H9 (cell line): ENCODE measurements around the gene TMC8. TPM values are rescaled to one million over a fixed set of nuclear protein-coding genes. Genes with fewer than 3 reads are reported as not detected.

Experiments
- DNase-seq: peaks from one replicate; pipeline ENCODE4 v3.0.0-alpha.2; 2017
- H2AFZ ChIP-seq: one replicate; pipeline ENCODE4 v1.6.1; 2013; ENCODE audit warnings: mild to moderate bottlenecking, low read length, control low read depth, moderate library complexity
- H2AK5ac ChIP-seq: 2 replicates; pipeline ENCODE4 v1.6.1; 2013; ENCODE audit warnings: low read length, control low read depth, mixed read lengths; ENCODE audit not compliant: insufficient read length
- H2BK120ac ChIP-seq: one replicate; pipeline ENCODE4 v1.6.1; 2013; ENCODE audit warnings: low read depth, mild to moderate bottlenecking, low read length, control low read depth, inconsistent platforms; ENCODE audit not compliant: poor library complexity, severe bottlenecking
- H2BK12ac ChIP-seq: 2 replicates; pipeline ENCODE4 v1.6.1; 2013; ENCODE audit warnings: low read length, control low read depth, mixed read lengths, low read depth; ENCODE audit not compliant: insufficient read length
- H2BK15ac ChIP-seq: 2 replicates; pipeline ENCODE4 v1.6.1; 2013; ENCODE audit warnings: low read depth, low read length, control low read depth
- H2BK20ac ChIP-seq: one replicate; pipeline ENCODE4 v1.6.1; 2013; ENCODE audit warnings: low read depth, mild to moderate bottlenecking, low read length, control low read depth, inconsistent platforms; ENCODE audit not compliant: poor library complexity, severe bottlenecking
- H2BK5ac ChIP-seq: 2 replicates; pipeline ENCODE4 v1.6.1; 2013; ENCODE audit warnings: low read length, control low read depth, mixed read lengths; ENCODE audit not compliant: insufficient read length
- H3K14ac ChIP-seq: 2 replicates; pipeline ENCODE4 v1.6.1; 2013; ENCODE audit warnings: low read length, control low read depth; ENCODE audit not compliant: insufficient read depth
- H3K18ac ChIP-seq: 2 replicates; pipeline ENCODE4 v1.6.1; 2013; ENCODE audit warnings: low read depth, mild to moderate bottlenecking, mixed read lengths, low read length, control low read depth; ENCODE audit not compliant: insufficient read length
- H3K23ac ChIP-seq: 2 replicates; pipeline ENCODE4 v1.6.1; 2013; ENCODE audit warnings: low read length, control low read depth, mixed read lengths, low read depth; ENCODE audit not compliant: insufficient read length
- H3K23me2 ChIP-seq: 2 replicates; pipeline ENCODE4 v1.6.1; 2013; ENCODE audit warnings: low read depth, mild to moderate bottlenecking, mixed read lengths, low read length, control low read depth; ENCODE audit not compliant: insufficient read length, poor library complexity, severe bottlenecking
- H3K27ac ChIP-seq: 2 replicates; pipeline ENCODE4 v1.5.1; 2013; ENCODE audit warnings: low read length, control low read depth, mixed read lengths, low read depth; ENCODE audit not compliant: insufficient read length
- H3K27me3 ChIP-seq: 2 replicates; pipeline ENCODE4 v1.6.1; 2013; ENCODE audit warnings: low read length, control low read depth, inconsistent platforms; ENCODE audit not compliant: insufficient read depth
- H3K4ac ChIP-seq: 2 replicates; pipeline ENCODE4 v1.6.1; 2013; ENCODE audit warnings: low read depth, mild to moderate bottlenecking, control low read depth, inconsistent platforms, low read length, moderate library complexity
- H3K4me1 ChIP-seq: 2 replicates; pipeline ENCODE4 v1.6.1; 2013; ENCODE audit warnings: low read length, control low read depth, inconsistent platforms; ENCODE audit not compliant: insufficient read depth
- H3K4me2 ChIP-seq: 2 replicates; pipeline ENCODE4 v1.6.1; 2013; ENCODE audit warnings: low read length, control low read depth, mixed read lengths; ENCODE audit not compliant: insufficient read length, insufficient read depth
- H3K56ac ChIP-seq: 2 replicates; pipeline ENCODE4 v1.6.1; 2013; ENCODE audit warnings: low read depth, mild to moderate bottlenecking, mixed read lengths, low read length, control low read depth; ENCODE audit not compliant: insufficient read length
- H3K79me1 ChIP-seq: 2 replicates; pipeline ENCODE4 v1.6.1; 2013; ENCODE audit warnings: low read depth, mild to moderate bottlenecking, moderate library complexity, low read length, control low read depth, inconsistent platforms; ENCODE audit not compliant: insufficient read depth, poor library complexity, severe bottlenecking
- H3K79me2 ChIP-seq: 2 replicates; pipeline ENCODE4 v1.6.1; 2013; ENCODE audit warnings: low read length, control low read depth, inconsistent platforms; ENCODE audit not compliant: insufficient read depth
- H3K9ac ChIP-seq: 2 replicates; pipeline ENCODE4 v1.6.1; 2013; ENCODE audit warnings: low read length, control low read depth, mixed read lengths; ENCODE audit not compliant: insufficient read length; ENCODE audit errors: extremely low read depth
- H3K9me3 ChIP-seq: one replicate; pipeline ENCODE4 v1.6.1; 2013; ENCODE audit warnings: low read depth, low read length, inconsistent platforms; ENCODE audit not compliant: control insufficient read depth
- H3T11ph ChIP-seq: one replicate; pipeline ENCODE4 v1.6.1; 2013; ENCODE audit warnings: mild to moderate bottlenecking, low read length, control low read depth, inconsistent platforms
- H4K20me1 ChIP-seq: one replicate; pipeline ENCODE4 v1.6.1; 2013; ENCODE audit not compliant: control insufficient read depth, insufficient read length, insufficient read depth
- H4K5ac ChIP-seq: 2 replicates; pipeline ENCODE4 v1.6.1; 2013; ENCODE audit warnings: low read depth, mild to moderate bottlenecking, mixed read lengths, low read length, control low read depth; ENCODE audit not compliant: insufficient read length
- H4K8ac ChIP-seq: replicated peaks from 2 replicates; pipeline ENCODE4 v1.6.1; 2013; ENCODE audit warnings: low read length, control low read depth, mixed read lengths, low read depth; ENCODE audit not compliant: insufficient read length
- H4K91ac ChIP-seq: 2 replicates; pipeline ENCODE4 v1.6.1; 2013; ENCODE audit warnings: low read depth, mild to moderate bottlenecking, moderate library complexity, mixed read lengths, low read length, control low read depth; ENCODE audit not compliant: insufficient read length
- H3K27ac Mint-ChIP-seq, 3 experiments: 2 replicates in 2 of 3; 3 replicates in 1 of 3; pipeline ENCODE4 v1.8.0; 2020 to 2021; ENCODE audit warnings: mixed read lengths in 3 of 3, mild to moderate bottlenecking in 1 of 3, moderate library complexity in 1 of 3
- H3K27me3 Mint-ChIP-seq: 2 replicates; pipeline ENCODE4 v1.8.0; 2021; ENCODE audit warnings: low read depth, mild to moderate bottlenecking, moderate library complexity, mixed read lengths
- H3K36me3 Mint-ChIP-seq, 3 experiments: 2 replicates in 2 of 3; 3 replicates in 1 of 3; pipeline ENCODE4 v1.8.0; 2020 to 2021; ENCODE audit warnings: low read depth in 3 of 3, mixed read lengths in 3 of 3; ENCODE audit not compliant: insufficient read depth in 1 of 3
- H3K4me1 Mint-ChIP-seq, 2 experiments: 2 replicates each; pipeline ENCODE4 v1.8.0; 2020; ENCODE audit warnings: mixed read lengths in 2 of 2
- H3K4me3 Mint-ChIP-seq, 2 experiments: 2 replicates in 1 of 2; 3 replicates in 1 of 2; pipeline ENCODE4 v1.8.0; 2020 to 2021; ENCODE audit warnings: mild to moderate bottlenecking in 2 of 2, mixed read lengths in 2 of 2, moderate library complexity in 1 of 2
- H3K9me3 Mint-ChIP-seq, 2 experiments: 2 replicates in 1 of 2; 3 replicates in 1 of 2; pipeline ENCODE4 v1.8.0; 2020; ENCODE audit warnings: mild to moderate bottlenecking in 2 of 2, mixed read lengths in 2 of 2, moderate library complexity in 1 of 2
- WGBS: extraction: QIAGEN DNeasy Blood & Tissue Kit; methylation state at CpG from one replicate; pipeline ENCODE4 v1.1.7; 2013; ENCODE audit warnings: missing lambda C conversion rate, low lambda C conversion rate, mixed read lengths; ENCODE audit not compliant: insufficient read length; ENCODE audit errors: extremely low coverage; 5-methylcytosine and 5-hydroxymethylcytosine counted together
- total RNA-seq: library from RNA; stranded (reverse); gene quantifications from 2 replicates; pipeline ENCODE4 v1.2.1, GENCODE V29; 2021
- TF ChIP-seq, protein P1 (sequence below): fragments of 200-600 bp; sonication (generic); conservative IDR thresholded peaks from 3 replicates; pipeline ENCODE4 v1.8.0; 2021; ENCODE audit warnings: antibody characterized with exemption, mild to moderate bottlenecking

Gene TMC8
- total RNA-seq, 1 experiment from 2014 or later = 1.0 TPM

DNA sequence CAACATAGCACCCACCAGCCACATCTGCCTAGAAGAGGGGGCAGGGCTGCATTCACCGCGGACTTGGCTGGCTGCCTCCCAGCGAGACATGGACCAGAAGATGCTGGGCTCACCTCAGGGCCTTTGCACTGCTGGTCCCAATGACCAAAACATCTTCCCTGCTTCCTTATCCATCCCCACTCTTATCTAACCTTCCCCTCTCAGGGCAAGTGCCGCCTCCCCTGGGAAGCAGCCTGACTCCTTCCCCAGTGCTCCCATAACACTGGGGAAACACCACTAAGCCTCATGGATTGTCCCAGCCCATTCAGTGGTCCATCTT lies 7.7 kb upstream of the TMC8 start:
- Histone ChIP-seq H3K4ac (no peak overlapping the region), H3K4me1 (peaks cover 5% of the 10 kb centered on the region; the same call in 1 of the 2 replicates), H3K14ac (no peak overlapping the region), H4K8ac (no peak overlapping the region), H4K20me1 (no peaks in the 10 kb centered on the region), H3K9me3 (no peaks in the 10 kb centered on the region), H3T11ph (no peak overlapping the region), H2AK5ac (no peak overlapping the region), H2AFZ (no peak overlapping the region), H3K56ac (no peak overlapping the region), H2BK15ac (no peak overlapping the region), H2BK12ac (no peak overlapping the region), H3K79me2 (no peaks in the 10 kb centered on the region; the same call in 1 of the 2 replicates), H3K9ac (no peak overlapping the region), H3K4me2 (no peak overlapping the region), H2BK120ac (no peak overlapping the region), H3K18ac (no peak overlapping the region), H3K23ac (no peak overlapping the region), H2BK20ac (no peak overlapping the region), H3K23me2 (peaks cover 11% of the 10 kb centered on the region), H4K5ac (no peak overlapping the region), H3K27me3 (no peaks in the 10 kb centered on the region), H2BK5ac (no peak overlapping the region), H3K27ac (no peak overlapping the region), H4K91ac (no peak overlapping the region), H3K79me1 (no peaks in the 10 kb centered on the region)
- H3K9me3 Mint-ChIP-seq = no peaks in the 10 kb centered on the region
- WGBS = no CpG with 5 or more reads among the region's 4 CpGs
- peaks cover 5 to 12% of the 10 kb centered on the region in 2 experiments for H3K4me1 Mint-ChIP-seq
- H3K36me3 Mint-ChIP-seq = peaks cover 7 to 28% (median 22%) of the 10 kb centered on the region in 3 experiments
- TF ChIP-seq, protein P1, sequence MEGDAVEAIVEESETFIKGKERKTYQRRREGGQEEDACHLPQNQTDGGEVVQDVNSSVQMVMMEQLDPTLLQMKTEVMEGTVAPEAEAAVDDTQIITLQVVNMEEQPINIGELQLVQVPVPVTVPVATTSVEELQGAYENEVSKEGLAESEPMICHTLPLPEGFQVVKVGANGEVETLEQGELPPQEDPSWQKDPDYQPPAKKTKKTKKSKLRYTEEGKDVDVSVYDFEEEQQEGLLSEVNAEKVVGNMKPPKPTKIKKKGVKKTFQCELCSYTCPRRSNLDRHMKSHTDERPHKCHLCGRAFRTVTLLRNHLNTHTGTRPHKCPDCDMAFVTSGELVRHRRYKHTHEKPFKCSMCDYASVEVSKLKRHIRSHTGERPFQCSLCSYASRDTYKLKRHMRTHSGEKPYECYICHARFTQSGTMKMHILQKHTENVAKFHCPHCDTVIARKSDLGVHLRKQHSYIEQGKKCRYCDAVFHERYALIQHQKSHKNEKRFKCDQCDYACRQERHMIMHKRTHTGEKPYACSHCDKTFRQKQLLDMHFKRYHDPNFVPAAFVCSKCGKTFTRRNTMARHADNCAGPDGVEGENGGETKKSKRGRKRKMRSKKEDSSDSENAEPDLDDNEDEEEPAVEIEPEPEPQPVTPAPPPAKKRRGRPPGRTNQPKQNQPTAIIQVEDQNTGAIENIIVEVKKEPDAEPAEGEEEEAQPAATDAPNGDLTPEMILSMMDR = no peak
- H3K27ac Mint-ChIP-seq = no peak overlapping the region
- H3K4me3 Mint-ChIP-seq = no peak overlapping the region
- no peak for DNase-seq
- H3K27me3 Mint-ChIP-seq = no peaks in the 10 kb centered on the region
